Right lobe of liver (tissue), 4 donors: ENCODE data around the gene SMYD4.
"Not testable (repeated sequence)": the region's sequence is repeated elsewhere in the genome, so short reads cannot be mapped to it uniquely, and the experiment has no call there.

Experiments
- CTCF ChIP-seq, 4 donors: fragments of 200-600 bp in 3 of 4; fragments of 450-650 bp in 1 of 4; IDR thresholded peaks; one replicate each; pipeline versions ENCODE4 v1.5.1 to v1.8.0; 2016 to 2022; ENCODE audit warnings: antibody characterized with exemption in 4 of 4, mild to moderate bottlenecking in 2 of 4
- POLR2A ChIP-seq: fragments of 450-650 bp; IDR thresholded peaks from one replicate; pipeline ENCODE4 v1.6.1; 2017; ENCODE audit warnings: antibody characterized with exemption, mild to moderate bottlenecking
- donor health status: DM: no; HTN: no; CAD: no.
- donor health status: DM: no; HTN: no; CAD: no.
- donor health status: DM: no; HTN: yes; CAD: no.

- TF ChIP-seq CTCF (IDR thresholded peaks at IDR 0.05); POLR2A: not testable (repeated sequence)
Measured at GRCh38 chr17:1856462-1856861, 26.8 kb upstream of the SMYD4 start.
